Measurements from ENCODE around the gene ATP2A2.
A peak's percentile ranks its signal among the peaks of the same experiment; 100 is the strongest.
"Not testable (repeated sequence)": the region's sequence is repeated elsewhere in the genome, so short reads cannot be mapped to it uniquely, and the experiment has no call there.

ATP2A2 gene

DNA sequence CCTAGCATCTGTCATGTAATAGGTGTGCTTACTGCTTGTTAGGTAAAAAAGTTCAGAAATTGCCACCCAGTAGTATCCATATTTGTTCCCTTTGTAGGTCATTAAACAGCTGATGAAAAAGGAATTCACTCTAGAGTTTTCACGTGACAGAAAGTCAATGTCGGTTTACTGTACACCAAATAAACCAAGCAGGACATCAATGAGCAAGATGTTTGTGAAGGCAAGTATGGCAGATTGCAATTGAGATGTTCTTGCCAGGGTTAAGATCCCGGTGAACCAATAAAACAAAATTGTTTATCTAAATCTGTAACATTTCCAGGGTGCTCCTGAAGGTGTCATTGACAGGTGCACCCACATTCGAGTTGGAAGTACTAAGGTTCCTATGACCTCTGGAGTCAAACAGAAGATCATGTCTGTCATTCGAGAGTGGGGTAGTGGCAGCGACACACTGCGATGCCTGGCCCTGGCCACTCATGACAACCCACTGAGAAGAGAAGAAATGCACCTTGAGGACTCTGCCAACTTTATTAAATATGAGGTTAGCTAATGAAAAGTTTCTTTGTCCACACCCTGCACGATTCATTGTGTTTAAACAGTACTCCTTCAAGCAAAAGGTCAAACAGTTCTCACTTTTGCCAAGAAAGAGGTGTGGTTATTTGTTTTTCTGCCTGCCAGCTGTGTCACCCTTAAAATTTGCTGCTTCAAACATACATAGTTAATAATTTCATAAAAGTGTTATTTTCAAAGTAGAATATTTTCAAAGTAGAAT, 58.3 kb downstream of the ATP2A2 start:
- H3K4me3 ChIP-seq (ENCODE audit: low read length), result no peak overlapping the region
- TF ChIP-seq, protein P1, sequence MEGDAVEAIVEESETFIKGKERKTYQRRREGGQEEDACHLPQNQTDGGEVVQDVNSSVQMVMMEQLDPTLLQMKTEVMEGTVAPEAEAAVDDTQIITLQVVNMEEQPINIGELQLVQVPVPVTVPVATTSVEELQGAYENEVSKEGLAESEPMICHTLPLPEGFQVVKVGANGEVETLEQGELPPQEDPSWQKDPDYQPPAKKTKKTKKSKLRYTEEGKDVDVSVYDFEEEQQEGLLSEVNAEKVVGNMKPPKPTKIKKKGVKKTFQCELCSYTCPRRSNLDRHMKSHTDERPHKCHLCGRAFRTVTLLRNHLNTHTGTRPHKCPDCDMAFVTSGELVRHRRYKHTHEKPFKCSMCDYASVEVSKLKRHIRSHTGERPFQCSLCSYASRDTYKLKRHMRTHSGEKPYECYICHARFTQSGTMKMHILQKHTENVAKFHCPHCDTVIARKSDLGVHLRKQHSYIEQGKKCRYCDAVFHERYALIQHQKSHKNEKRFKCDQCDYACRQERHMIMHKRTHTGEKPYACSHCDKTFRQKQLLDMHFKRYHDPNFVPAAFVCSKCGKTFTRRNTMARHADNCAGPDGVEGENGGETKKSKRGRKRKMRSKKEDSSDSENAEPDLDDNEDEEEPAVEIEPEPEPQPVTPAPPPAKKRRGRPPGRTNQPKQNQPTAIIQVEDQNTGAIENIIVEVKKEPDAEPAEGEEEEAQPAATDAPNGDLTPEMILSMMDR (IDR thresholded peaks at IDR 0.05; ENCODE audit: insufficient read depth, low read depth, low read length, missing control alignments), result no peak
- peak; percentile 41 for DNase-seq (ENCODE audit: low read depth)

DNA sequence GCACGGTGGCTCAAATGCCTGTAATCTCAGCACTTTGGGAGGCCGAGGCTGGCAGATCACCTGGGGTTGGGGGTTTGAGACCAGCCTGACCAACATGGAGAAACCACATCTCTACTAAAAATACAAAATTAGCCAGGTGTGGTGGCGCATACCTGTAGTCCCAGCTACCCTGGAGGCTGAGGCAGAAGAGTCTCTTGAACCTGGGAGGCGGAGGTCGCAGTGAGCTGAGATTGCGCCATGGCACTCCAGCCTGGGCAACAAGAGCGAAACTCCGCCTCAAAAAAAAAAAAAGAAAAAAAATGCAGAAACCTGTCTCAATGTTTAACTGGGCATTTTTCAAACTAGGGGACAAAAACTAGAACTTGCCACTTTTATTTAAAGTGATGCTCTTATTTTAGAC, 59.2 kb downstream of the ATP2A2 start:
- not testable (repeated sequence) for DNase-seq (ENCODE audit: low read depth)

DNA sequence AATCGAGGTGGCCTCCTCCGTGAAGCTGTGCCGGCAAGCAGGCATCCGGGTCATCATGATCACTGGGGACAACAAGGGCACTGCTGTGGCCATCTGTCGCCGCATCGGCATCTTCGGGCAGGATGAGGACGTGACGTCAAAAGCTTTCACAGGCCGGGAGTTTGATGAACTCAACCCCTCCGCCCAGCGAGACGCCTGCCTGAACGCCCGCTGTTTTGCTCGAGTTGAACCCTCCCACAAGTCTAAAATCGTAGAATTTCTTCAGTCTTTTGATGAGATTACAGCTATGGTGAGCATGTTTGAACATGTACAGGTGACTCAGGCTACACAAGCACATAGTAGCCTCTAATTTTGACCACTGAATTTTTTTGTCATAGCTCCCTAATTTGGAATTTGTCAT, 59.7 kb downstream of the ATP2A2 start:
- no peak overlapping the region for H3K4me3 ChIP-seq (ENCODE audit: low read length)
- peak; percentile 90 for DNase-seq (ENCODE audit: low read depth)
- TF ChIP-seq, protein P1 (IDR thresholded peaks at IDR 0.05; ENCODE audit: insufficient read depth, low read depth, low read length, missing control alignments), result no peak

More for the DNA sequence above, 59.2 kb downstream of the ATP2A2 start:
- not testable (repeated sequence) for H3K4me3 ChIP-seq (ENCODE audit: low read length)

DNA sequence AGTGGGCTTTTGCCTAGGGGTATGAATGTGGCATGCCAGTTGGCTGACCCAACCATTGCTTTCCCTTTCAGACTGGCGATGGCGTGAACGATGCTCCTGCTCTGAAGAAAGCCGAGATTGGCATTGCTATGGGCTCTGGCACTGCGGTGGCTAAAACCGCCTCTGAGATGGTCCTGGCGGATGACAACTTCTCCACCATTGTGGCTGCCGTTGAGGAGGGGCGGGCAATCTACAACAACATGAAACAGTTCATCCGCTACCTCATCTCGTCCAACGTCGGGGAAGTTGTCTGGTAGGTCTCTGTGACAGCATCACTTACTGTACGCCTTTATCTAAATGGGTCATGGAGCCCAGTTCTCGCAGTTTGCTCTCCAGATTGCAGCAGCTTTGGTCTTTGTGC, 61.1 kb downstream of the ATP2A2 start:
- DNase-seq (ENCODE audit: low read depth), result no peak
- H3K4me3 ChIP-seq (ENCODE audit: low read length), result no peak overlapping the region
- TF ChIP-seq, protein P1 (IDR thresholded peaks at IDR 0.05; ENCODE audit: insufficient read depth, low read depth, low read length, missing control alignments), result no peak

DNA sequence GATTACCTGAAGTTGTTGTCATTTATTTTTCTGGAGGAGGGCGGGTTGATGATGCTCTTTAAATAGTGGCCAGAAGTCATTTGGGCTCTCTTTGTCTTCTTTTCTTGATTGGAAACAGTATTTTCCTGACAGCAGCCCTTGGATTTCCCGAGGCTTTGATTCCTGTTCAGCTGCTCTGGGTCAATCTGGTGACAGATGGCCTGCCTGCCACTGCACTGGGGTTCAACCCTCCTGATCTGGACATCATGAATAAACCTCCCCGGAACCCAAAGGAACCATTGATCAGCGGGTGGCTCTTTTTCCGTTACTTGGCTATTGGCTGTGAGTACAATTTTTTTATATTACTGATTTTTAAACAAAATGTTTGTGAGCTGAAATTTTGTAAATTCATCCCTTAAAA, 62.1 kb downstream of the ATP2A2 start:
- TF ChIP-seq, protein P1 (IDR thresholded peaks at IDR 0.05; ENCODE audit: insufficient read depth, low read depth, low read length, missing control alignments), result no peak
- DNase-seq (ENCODE audit: low read depth), result no peak
- H3K4me3 ChIP-seq (ENCODE audit: low read length), result no peak overlapping the region

DNA sequence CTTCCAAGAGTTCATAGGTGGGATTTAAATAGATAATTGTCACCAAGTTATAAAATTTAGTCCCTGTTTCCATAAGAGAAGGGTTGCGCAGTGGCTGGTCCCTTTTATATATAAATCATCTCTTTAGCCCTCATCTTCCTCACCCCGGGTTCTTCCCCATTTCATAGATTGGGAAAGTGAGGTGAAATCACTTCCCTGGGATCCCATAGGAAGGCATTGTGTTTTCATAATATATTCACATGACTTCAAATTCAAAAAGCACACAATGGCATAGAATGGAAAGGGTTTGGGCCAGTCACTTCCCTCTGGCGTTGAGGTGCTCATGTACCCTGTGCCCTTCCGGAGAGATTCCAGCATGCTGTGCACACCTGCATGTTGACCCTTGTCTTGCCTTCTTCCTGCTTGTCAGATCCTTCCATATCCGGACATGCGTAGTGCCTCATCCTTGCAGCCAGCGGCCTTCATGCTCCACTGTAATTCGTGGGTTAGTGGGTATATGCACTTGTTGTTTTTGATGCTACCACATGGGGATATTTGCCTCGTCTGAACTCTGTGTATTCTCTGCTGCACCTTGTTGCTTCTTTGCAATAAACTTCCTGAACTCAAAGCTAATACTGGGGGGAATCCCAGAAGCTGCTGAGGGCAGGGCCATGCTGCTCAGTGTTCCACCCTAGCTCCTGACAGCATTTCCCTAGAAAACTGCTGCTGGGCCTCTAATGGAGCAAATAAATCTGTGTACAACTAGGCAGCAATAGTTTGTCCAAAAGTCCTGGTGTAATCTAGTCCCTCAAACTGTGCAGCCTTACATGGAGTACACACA, 62.9 kb downstream of the ATP2A2 start:
- H3K4me3 ChIP-seq (ENCODE audit: low read length), result no peak overlapping the region
- no peak for DNase-seq (ENCODE audit: low read depth)
- TF ChIP-seq, protein P1 (IDR thresholded peaks at IDR 0.05; ENCODE audit: insufficient read depth, low read depth, low read length, missing control alignments), result no peak

DNA sequence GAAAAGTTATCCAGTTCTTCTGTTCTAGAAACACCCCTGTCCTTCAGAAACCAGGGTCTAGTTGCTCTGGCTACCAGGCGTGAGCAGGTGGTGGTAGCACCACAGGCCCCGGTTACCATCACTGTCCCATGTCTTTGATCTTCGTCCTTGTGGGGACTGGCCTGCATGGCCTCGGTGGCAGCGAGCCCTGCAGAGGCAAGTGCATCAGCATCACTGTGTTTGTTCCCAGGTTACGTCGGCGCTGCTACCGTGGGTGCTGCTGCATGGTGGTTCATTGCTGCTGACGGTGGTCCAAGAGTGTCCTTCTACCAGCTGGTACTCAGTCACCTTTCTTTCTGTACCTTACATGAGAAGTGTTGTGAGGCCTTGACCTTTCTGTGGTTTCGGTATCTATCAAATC, 63.6 kb downstream of the ATP2A2 start:
- TF ChIP-seq, protein P1 (IDR thresholded peaks at IDR 0.05; ENCODE audit: insufficient read depth, low read depth, low read length, missing control alignments), result no peak
- no peak overlapping the region for H3K4me3 ChIP-seq (ENCODE audit: low read length)
- no peak for DNase-seq (ENCODE audit: low read depth)
